ENCODE results near the gene TWIST2. TPM values are rescaled to one million over a fixed set of nuclear protein-coding genes. Genes with fewer than 3 reads are reported as not detected.

Gene TWIST2
- total RNA-seq, 1 donor from 2014 or later, result 0.46 TPM

DNA sequence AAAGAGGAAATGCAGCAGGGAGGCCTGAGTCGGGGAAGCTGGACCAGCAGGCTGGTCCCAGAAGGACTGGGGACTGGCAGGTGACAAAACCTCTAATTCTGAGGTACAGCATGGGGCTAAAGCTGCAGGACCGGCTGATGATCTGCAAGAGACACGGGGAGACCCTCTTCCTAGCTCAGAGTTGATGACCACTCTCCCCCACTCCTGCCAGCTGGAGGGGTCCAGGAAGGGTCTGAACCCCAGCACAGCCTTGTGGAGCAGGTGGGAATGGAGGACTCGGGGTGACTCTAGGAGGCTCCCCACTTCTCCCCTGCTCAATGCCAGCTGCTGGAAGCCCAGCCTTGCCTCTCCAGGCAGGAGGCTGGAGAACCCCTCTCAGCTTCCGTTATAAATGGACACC is 67.7 kb downstream of the TWIST2 start:
- no peak for DNase-seq (ENCODE audit: low read depth)
- no peak overlapping the region for H3K4me3 ChIP-seq (ENCODE audit: low read depth, low read length)
- TF ChIP-seq, protein P1, sequence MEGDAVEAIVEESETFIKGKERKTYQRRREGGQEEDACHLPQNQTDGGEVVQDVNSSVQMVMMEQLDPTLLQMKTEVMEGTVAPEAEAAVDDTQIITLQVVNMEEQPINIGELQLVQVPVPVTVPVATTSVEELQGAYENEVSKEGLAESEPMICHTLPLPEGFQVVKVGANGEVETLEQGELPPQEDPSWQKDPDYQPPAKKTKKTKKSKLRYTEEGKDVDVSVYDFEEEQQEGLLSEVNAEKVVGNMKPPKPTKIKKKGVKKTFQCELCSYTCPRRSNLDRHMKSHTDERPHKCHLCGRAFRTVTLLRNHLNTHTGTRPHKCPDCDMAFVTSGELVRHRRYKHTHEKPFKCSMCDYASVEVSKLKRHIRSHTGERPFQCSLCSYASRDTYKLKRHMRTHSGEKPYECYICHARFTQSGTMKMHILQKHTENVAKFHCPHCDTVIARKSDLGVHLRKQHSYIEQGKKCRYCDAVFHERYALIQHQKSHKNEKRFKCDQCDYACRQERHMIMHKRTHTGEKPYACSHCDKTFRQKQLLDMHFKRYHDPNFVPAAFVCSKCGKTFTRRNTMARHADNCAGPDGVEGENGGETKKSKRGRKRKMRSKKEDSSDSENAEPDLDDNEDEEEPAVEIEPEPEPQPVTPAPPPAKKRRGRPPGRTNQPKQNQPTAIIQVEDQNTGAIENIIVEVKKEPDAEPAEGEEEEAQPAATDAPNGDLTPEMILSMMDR (conservative IDR thresholded peaks at IDR 0.05; ENCODE audit: low read depth, low read length), result no peak

- no peak overlapping the region for H3K4me3 ChIP-seq (ENCODE audit: low read depth, low read length)
- no peak for DNase-seq (ENCODE audit: low read depth)
- TF ChIP-seq, protein P1 (conservative IDR thresholded peaks at IDR 0.05; ENCODE audit: low read depth, low read length), result no peak
Observed at GRCh38 chr2:238916176-238916874, 68.4 kb downstream of the TWIST2 start.

- TF ChIP-seq, protein P1 (conservative IDR thresholded peaks at IDR 0.05; ENCODE audit: low read depth, low read length), result no peak
- no peak overlapping the region for H3K4me3 ChIP-seq (ENCODE audit: low read depth, low read length)
- DNase-seq (ENCODE audit: low read depth), result no peak
Observed at GRCh38 chr2:238916875-238917590, 69.1 kb downstream of the TWIST2 start.

- H3K4me3 ChIP-seq (ENCODE audit: low read depth, low read length), result no peak overlapping the region
- DNase-seq (ENCODE audit: low read depth), result no peak
- TF ChIP-seq, protein P1 (conservative IDR thresholded peaks at IDR 0.05; ENCODE audit: low read depth, low read length), result no peak
Observed at GRCh38 chr2:238919307-238919706, 71.4 kb downstream of the TWIST2 start.

GRCh38 chr2:238920053-238920452 is 72.2 kb downstream of the TWIST2 start:
- TF ChIP-seq, protein P1 (conservative IDR thresholded peaks at IDR 0.05; ENCODE audit: low read depth, low read length), result no peak

GRCh38 chr2:238920601-238921001 is 72.7 kb downstream of the TWIST2 start:
- TF ChIP-seq, protein P1 (conservative IDR thresholded peaks at IDR 0.05; ENCODE audit: low read depth, low read length), result no peak

More at GRCh38 chr2:238920053-238920452, 72.2 kb downstream of the TWIST2 start:
- no peak for DNase-seq (ENCODE audit: low read depth)
- no peak overlapping the region for H3K4me3 ChIP-seq (ENCODE audit: low read depth, low read length)

More at GRCh38 chr2:238920601-238921001, 72.7 kb downstream of the TWIST2 start:
- DNase-seq (ENCODE audit: low read depth), result no peak
- H3K4me3 ChIP-seq (ENCODE audit: low read depth, low read length), result no peak overlapping the region

Data from epithelial cell of proximal tubule (primary cell).